Testis (tissue), 3 donors: ENCODE results near the gene PARK7. TPM values are rescaled to one million over a fixed set of nuclear protein-coding genes. Genes with fewer than 3 reads are reported as not detected.

Experiments used
- DNase-seq: peaks from one replicate; pipeline ENCODE4 v3.0.0-alpha.2; 2019
- H3K27ac ChIP-seq, 2 donors: fragments of 200-600 bp; sonication (generic); one replicate each; pipeline ENCODE4 v1.5.1; 2019
- H3K27me3 ChIP-seq: fragments of 200-600 bp; sonication (generic); one replicate; pipeline ENCODE4 v1.5.1; 2019
- H3K36me3 ChIP-seq: fragments of 200-600 bp; sonication (generic); one replicate; pipeline ENCODE4 v1.5.1; 2017; ENCODE audit warnings: low read depth; ENCODE audit errors: missing control alignments
- H3K4me1 ChIP-seq: fragments of 200-600 bp; sonication (generic); one replicate; pipeline ENCODE4 v1.5.1; 2019
- H3K4me3 ChIP-seq, 2 donors: fragments of 200-600 bp; sonication (generic); one replicate each; pipeline ENCODE4 v1.5.1; 2017 to 2019
- H3K9me3 ChIP-seq: fragments of 200-600 bp; sonication (generic); one replicate; pipeline ENCODE4 v1.5.1; 2017
- CTCF ChIP-seq, 3 experiments: fragments of 450-650 bp in 2 of 3; fragments of 200-600 bp in 1 of 3; sonication (generic) in 1 of 3; IDR thresholded peaks; one replicate each; pipeline ENCODE4 v1.5.1; 2016 to 2019; ENCODE audit warnings: antibody characterized with exemption in 3 of 3, mild to moderate bottlenecking in 2 of 3, moderate library complexity in 1 of 3
- POLR2A ChIP-seq: fragments of 450-650 bp; IDR thresholded peaks from one replicate; pipeline ENCODE4 v1.6.1; 2017; ENCODE audit warnings: antibody characterized with exemption, mild to moderate bottlenecking, moderate library complexity
- WGBS, 2 donors: methylation state at CpG; one replicate each; pipeline ENCODE4 v1.1.5; 2018; 5-methylcytosine and 5-hydroxymethylcytosine counted together
- intact Hi-C: fragments of 100-400 bp; cut with DNase I; formaldehyde crosslinking; loops from one replicate; pipeline ENCODE4 v1.15.1; 2023; ENCODE audit warnings: low total_unique reads
- polyA plus RNA-seq: library from polyadenylated mRNA; stranded (reverse); fragments of 350-450 nt; fragmentation: Illumina TruSeq; extraction: RNeasy Lipid Tissue Mini Kit (QIAGEN cat#74804); gene quantifications from one replicate; pipeline ENCODE4 v1.2.3, GENCODE V29; 2014; ENCODE audit warnings: low read depth, low replicate concordance; ENCODE audit not compliant: insufficient read depth
- total RNA-seq, 2 donors: library from RNA; depleted of rRNA; stranded (reverse); fragments of >200 nt; gene quantifications; one replicate each; pipeline ENCODE4 v1.2.3, GENCODE V29; 2016

The PARK7 gene
- total and polyA plus RNA-seq, 3 donors from 2014 or later = 110 to 281 (median 129) TPM

DNA sequence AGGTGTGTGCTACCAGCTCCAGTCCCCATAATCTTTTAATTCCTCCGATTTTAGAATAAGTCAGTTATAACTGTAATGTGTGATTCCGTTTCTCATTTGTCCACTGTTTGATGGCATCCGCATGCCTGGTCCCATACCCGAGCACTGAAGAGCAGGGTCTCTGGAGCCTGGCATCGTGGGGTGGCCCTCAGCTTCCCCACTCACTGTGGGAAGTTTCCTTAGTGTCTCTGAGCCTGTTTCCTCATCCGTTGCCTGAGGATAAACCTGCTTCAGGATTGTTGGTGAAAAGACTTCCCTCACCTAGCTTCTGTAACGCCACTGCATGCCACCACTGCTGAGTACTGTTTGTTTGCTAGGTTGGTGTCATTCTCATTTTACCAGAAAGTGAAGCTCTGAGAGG, 19.5 kb downstream of the PARK7 start:
- no peak for TF ChIP-seq CTCF (IDR thresholded peaks at IDR 0.05)
- TF ChIP-seq POLR2A = no peak
- peaks cover 6% of the 10 kb centered on the region for H3K4me1 ChIP-seq
- 80 to 95% methylated on average over 7 of the region's 7 CpGs for WGBS, 2 donors
- H3K4me3 ChIP-seq = no peak overlapping the region
- H3K27ac ChIP-seq = no peak overlapping the region
- no peaks in the 10 kb centered on the region for H3K36me3 ChIP-seq
- no peaks in the 10 kb centered on the region for H3K27me3 ChIP-seq
- H3K9me3 ChIP-seq = no peaks in the 10 kb centered on the region
- intact Hi-C loops = loop anchor here (10.0 kb wide), 1 partner anchor 334 kb away; the partner anchor contains the start of gene SLC45A1
- no peak for DNase-seq

- Histone ChIP-seq H3K27ac (no peak overlapping the region), H3K36me3 (no peaks in the 10 kb centered on the region), H3K9me3 (no peaks in the 10 kb centered on the region), H3K4me3 (no peak overlapping the region), H3K27me3 (no peaks in the 10 kb centered on the region), H3K4me1 (peaks cover 6% of the 10 kb centered on the region)
- intact Hi-C loops = loop anchor here (10.0 kb wide), 1 partner anchor 332 kb away; the partner anchor contains the start of gene SLC45A1
- no peak for TF ChIP-seq POLR2A
- no peak for TF ChIP-seq CTCF (IDR thresholded peaks at IDR 0.05)
- no peak for DNase-seq
- WGBS, 2 donors = 83 to 87% methylated on average over 14 to 15 of the region's 15 CpGs
These were observed 21.7 kb downstream of the PARK7 start for GRCh38 chr1:7983086-7983778.

DNA sequence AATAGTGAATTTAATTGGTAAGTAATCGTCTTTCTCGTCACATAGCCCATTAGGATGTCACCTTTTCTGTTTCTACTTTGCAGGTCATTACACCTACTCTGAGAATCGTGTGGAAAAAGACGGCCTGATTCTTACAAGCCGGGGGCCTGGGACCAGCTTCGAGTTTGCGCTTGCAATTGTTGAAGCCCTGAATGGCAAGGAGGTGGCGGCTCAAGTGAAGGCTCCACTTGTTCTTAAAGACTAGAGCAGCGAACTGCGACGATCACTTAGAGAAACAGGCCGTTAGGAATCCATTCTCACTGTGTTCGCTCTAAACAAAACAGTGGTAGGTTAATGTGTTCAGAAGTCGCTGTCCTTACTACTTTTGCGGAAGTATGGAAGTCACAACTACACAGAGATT, 23.3 kb downstream of the PARK7 start:
- Histone ChIP-seq H3K4me1 (peaks cover 6% of the 10 kb centered on the region), H3K27me3 (no peaks in the 10 kb centered on the region), H3K4me3 (no peak overlapping the region), H3K27ac (no peak overlapping the region), H3K9me3 (no peaks in the 10 kb centered on the region), H3K36me3 (no peaks in the 10 kb centered on the region)
- no peak for DNase-seq
- 91 to 94% methylated on average over 15 of the region's 15 CpGs for WGBS, 2 donors
- TF ChIP-seq CTCF (IDR thresholded peaks at IDR 0.05) = no peak
- TF ChIP-seq POLR2A = no peak
- intact Hi-C loops = loop anchor here (10.0 kb wide), 1 partner anchor 330 kb away; the partner anchor contains the start of gene SLC45A1

DNA sequence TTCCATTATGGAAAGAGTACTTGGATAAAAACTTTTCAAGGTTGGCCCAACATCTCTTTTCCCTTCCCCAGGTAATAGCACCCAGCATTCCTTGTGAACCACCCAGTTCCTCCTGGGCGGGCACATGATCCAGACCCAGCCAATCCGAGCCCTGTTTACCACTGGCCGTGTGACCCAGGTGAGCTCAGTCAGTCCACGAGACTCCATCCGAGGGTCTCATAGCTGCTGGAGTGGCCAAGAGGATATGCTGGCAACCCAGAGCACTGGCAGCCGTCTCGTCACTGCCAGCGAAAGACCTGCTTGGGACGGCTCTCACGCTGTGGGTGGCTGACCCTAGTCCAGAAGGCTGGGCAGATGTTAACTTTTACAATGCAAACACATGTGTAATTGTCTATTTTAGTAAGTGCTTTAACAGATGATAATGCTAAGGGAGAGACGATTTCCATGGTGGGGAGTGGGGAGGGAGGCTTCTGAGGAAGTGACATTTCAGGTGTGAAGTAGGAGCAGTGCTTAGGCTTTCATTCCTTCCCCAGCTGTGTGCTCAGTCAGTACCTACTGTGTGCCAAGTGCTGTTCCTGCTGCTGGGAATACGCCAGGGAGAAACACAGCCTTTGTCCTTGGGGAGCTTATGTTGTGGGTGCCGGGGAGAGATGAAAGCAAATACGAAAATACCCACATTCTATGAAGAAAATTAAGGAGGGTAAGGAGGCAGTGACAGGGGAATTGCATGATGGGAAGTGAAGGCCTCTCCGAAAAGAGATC, 24.5 kb downstream of the PARK7 start:
- no peak overlapping the region for H3K4me3 ChIP-seq
- H3K27ac ChIP-seq = no peak overlapping the region
- intact Hi-C loops = loop anchor here (10.0 kb wide), 1 partner anchor 329 kb away; the partner anchor contains the start of gene SLC45A1
- no peak for DNase-seq
- H3K4me1 ChIP-seq = peaks cover 6% of the 10 kb centered on the region
- TF ChIP-seq POLR2A (no peak), CTCF (IDR thresholded peaks at IDR 0.05) (no peak)
- WGBS, 2 donors = 75 to 85% methylated on average over 15 of the region's 15 CpGs
- H3K36me3 ChIP-seq = no peaks in the 10 kb centered on the region
- H3K27me3 ChIP-seq = no peaks in the 10 kb centered on the region
- H3K9me3 ChIP-seq = no peaks in the 10 kb centered on the region
